B cell (primary cell): ENCODE measurements around the gene TMEM150A. TPM values are rescaled to one million over a fixed set of nuclear protein-coding genes. Genes with fewer than 3 reads are reported as not detected.

Experiments
- ATAC-seq: fragments of 200-7000 bp; cut with Tn5 transposase; one replicate; pipeline ENCODE4 v1.10.0; 2021; ENCODE audit warnings: low read depth, mild to moderate bottlenecking, moderate number of reproducible peaks, moderate library complexity
- CTCF ChIA-PET: fragments of 350-600 bp; sonication (Branson Sonifier 250); formaldehyde crosslinking; loops from one replicate; lab custom pipeline; 2021; ENCODE audit warnings: antibody characterized with exemption, inconsistent platforms; lab: Charles Lee
- POLR2A ChIA-PET: fragments of 350-600 bp; sonication (Branson Sonifier 250); formaldehyde crosslinking; loops from one replicate; lab custom pipeline; 2021; ENCODE audit warnings: antibody characterized with exemption; lab: Charles Lee
- DNase-seq: peaks from one replicate; pipeline ENCODE4 v3.0.0; 2013
- H2AFZ ChIP-seq: 2 replicates; pipeline ENCODE4 v1.6.1; 2012; ENCODE audit warnings: mild to moderate bottlenecking, low read depth, low read length; ENCODE audit not compliant: insufficient read depth, poor library complexity, severe bottlenecking
- H3K27ac ChIP-seq, 2 donors: 1 replicate in 1 of 2; 2 replicates in 1 of 2; pipeline ENCODE4 v1.5.1; 2012 to 2013; ENCODE audit warnings: low read length in 2 of 2, mild to moderate bottlenecking in 2 of 2, moderate library complexity in 1 of 2
- H3K27me3 ChIP-seq, 4 experiments: fragments of 200-600 bp in 1 of 4; sonication (generic) in 1 of 4; replicated peaks in 1 of 4; 1 replicate in 2 of 4; 2 replicates in 2 of 4; pipeline versions ENCODE4 v1.6.1 to v1.7.0; 2013 to 2016; ENCODE audit warnings: low read length in 3 of 4, mild to moderate bottlenecking in 2 of 4, mixed read lengths in 1 of 4, moderate library complexity in 1 of 4; ENCODE audit not compliant: insufficient read depth in 4 of 4, control insufficient read depth in 3 of 4; ENCODE audit errors: control extremely low read depth in 1 of 4
- H3K36me3 ChIP-seq, 2 experiments: replicated peaks in 1 of 2; 1 replicate in 1 of 2; 2 replicates in 1 of 2; pipeline versions ENCODE4 v1.6.1 to v1.7.1; 2013; ENCODE audit warnings: low read length in 1 of 2; ENCODE audit not compliant: insufficient read depth in 2 of 2, control insufficient read depth in 1 of 2; ENCODE audit errors: control extremely low read depth in 1 of 2, extremely low read depth in 1 of 2
- H3K4me1 ChIP-seq, 2 donors: fragments of 200-600 bp in 1 of 2; sonication (generic) in 1 of 2; 1 replicate in 1 of 2; 2 replicates in 1 of 2; pipeline versions ENCODE4 v1.5.1 to v1.6.1; 2013 to 2017; ENCODE audit warnings: low read length in 2 of 2; ENCODE audit not compliant: control insufficient read depth in 2 of 2, insufficient read depth in 2 of 2
- H3K4me2 ChIP-seq: replicated peaks from 2 replicates; pipeline ENCODE3; 2012; ENCODE audit warnings: mild to moderate bottlenecking, low read depth, low read length; ENCODE audit not compliant: poor library complexity, severe bottlenecking
- H3K4me3 ChIP-seq, 5 experiments: fragments of 200-600 bp in 1 of 5; sonication (generic) in 1 of 5; 1 replicate in 3 of 5; 2 replicates in 2 of 5; pipeline versions ENCODE4 v1.5.1 to v1.7.0; 2011 to 2016; ENCODE audit warnings: low read length in 4 of 5, mild to moderate bottlenecking in 4 of 5, low read depth in 2 of 5, control low read depth in 1 of 5, moderate library complexity in 1 of 5; ENCODE audit not compliant: insufficient read depth in 1 of 5; ENCODE audit errors: control extremely low read depth in 1 of 5, extremely low read depth in 1 of 5
- H3K79me2 ChIP-seq: fragments of 200-600 bp; sonication (generic); one replicate; pipeline ENCODE4 v1.6.0; 2016; ENCODE audit warnings: low read length; ENCODE audit not compliant: control insufficient read depth, insufficient read depth
- H3K9ac ChIP-seq: fragments of 200-600 bp; sonication (generic); 2 replicates; pipeline ENCODE4 v1.6.1; 2017; ENCODE audit warnings: mild to moderate bottlenecking, low read length, moderate library complexity
- H3K9me3 ChIP-seq, 3 donors: one replicate each; pipeline versions ENCODE4 v1.6.1 to v1.7.1; 2013; ENCODE audit warnings: low read length in 2 of 3; ENCODE audit not compliant: control insufficient read depth in 2 of 3, insufficient read depth in 1 of 3; ENCODE audit errors: control extremely low read depth in 1 of 3
- H4K20me1 ChIP-seq: 2 replicates; pipeline ENCODE4 v1.6.0; 2012; ENCODE audit warnings: mild to moderate bottlenecking, low read length; ENCODE audit not compliant: insufficient read depth, control insufficient read depth, poor library complexity, severe bottlenecking
- H3K27ac Mint-ChIP-seq: one replicate; pipeline ENCODE4 v1.8.0; 2021; ENCODE audit warnings: mixed read lengths
- H3K27me3 Mint-ChIP-seq: one replicate; pipeline ENCODE4 v1.8.0; 2021; ENCODE audit warnings: mixed read lengths
- H3K4me1 Mint-ChIP-seq: one replicate; pipeline ENCODE4 v1.8.0; 2021; ENCODE audit warnings: mixed read lengths
- H3K4me3 Mint-ChIP-seq: one replicate; pipeline ENCODE4 v1.8.0; 2021; ENCODE audit warnings: mixed read lengths
- H3K9me3 Mint-ChIP-seq: one replicate; pipeline ENCODE4 v1.8.0; 2022; ENCODE audit warnings: mixed read lengths; ENCODE audit not compliant: insufficient read depth
- CTCF ChIP-seq: fragments of 200-600 bp; IDR thresholded peaks from one replicate; pipeline ENCODE4 v1.8.0; 2022; ENCODE audit warnings: antibody characterized with exemption, mild to moderate bottlenecking
- EZH2 ChIP-seq: IDR thresholded peaks from 2 replicates; pipeline ENCODE4 v1.6.1; 2012; ENCODE audit warnings: borderline replicate concordance, low read depth, mild to moderate bottlenecking, moderate library complexity, low read length; ENCODE audit not compliant: insufficient read depth, poor library complexity, severe bottlenecking
- WGBS: methylation state at CpG from one replicate; pipeline ENCODE4 v1.1.5; 2013; ENCODE audit warnings: missing lambda C conversion rate; ENCODE audit not compliant: insufficient coverage; 5-methylcytosine and 5-hydroxymethylcytosine counted together
- intact Hi-C: fragments of 100-400 bp; cut with micrococcal nuclease; formaldehyde crosslinking; loops from one replicate; pipeline ENCODE4 v1.10.0; 2022
- polyA plus RNA-seq: library from polyadenylated mRNA; depleted of rRNA; stranded (reverse); fragments of >200 nt; gene quantifications from 2 replicates; pipeline ENCODE4 v1.2.3, GENCODE V29; 2012
- total RNA-seq, 2 donors: library from RNA; stranded (reverse); fragments of 120-200 nt in 1 of 2; gene quantifications; 1 replicate in 1 of 2; 2 replicates in 1 of 2; pipeline versions ENCODE4 v1.2.3 to v1.2.4, GENCODE V29; 2013 to 2022

TMEM150A gene
- total and polyA plus RNA-seq, 2 donors (not counting 1 experiment from before 2014, with no cell fraction given) = 23.0 to 26.4 TPM

- H3K27me3 ChIP-seq = no peaks in the 10 kb centered on the region
- no peaks in the 10 kb centered on the region for H3K9me3 ChIP-seq
- no peak overlapping the region for H3K27ac ChIP-seq
- no peaks in the 10 kb centered on the region for H3K9me3 Mint-ChIP-seq
- peaks cover 18 to 24% of the 10 kb centered on the region in 2 donors for H3K4me1 ChIP-seq
- no peak for ATAC-seq
- peaks cover 21% of the 10 kb centered on the region for H3K4me1 Mint-ChIP-seq
- no peak overlapping the region for H3K9ac ChIP-seq
- H4K20me1 ChIP-seq = peaks cover 20% of the 10 kb centered on the region
- intact Hi-C loops = no loop called here
- H3K79me2 ChIP-seq = no peaks in the 10 kb centered on the region
- H3K4me3 ChIP-seq = no peak overlapping the region
- H3K36me3 ChIP-seq = peaks cover 5 to 66% of the 10 kb centered on the region in 2 experiments
- no peak overlapping the region for H3K4me3 Mint-ChIP-seq
- H3K4me2 ChIP-seq = no peak overlapping the region
- no peak for DNase-seq
- CTCF ChIA-PET = interaction anchor here (0.7 to 1.2 kb wide), 4 partner anchors 15 to 354 kb away, joined by 3 to 5 read pairs (median 3); no protein-coding TSS in a partner anchor
- POLR2A ChIA-PET = interaction anchor here (0.6 to 0.7 kb wide), 3 partner anchors 47 to 336 kb away, joined by 7 to 11 read pairs (median 8); no protein-coding TSS in a partner anchor
- 100% methylated on average over 1 of the region's 2 CpGs for WGBS
- no peaks in the 10 kb centered on the region for H3K27me3 Mint-ChIP-seq
- no peak overlapping the region for H2AFZ ChIP-seq
- H3K27ac Mint-ChIP-seq = no peak overlapping the region
- no peak for TF ChIP-seq CTCF
- no peak for TF ChIP-seq EZH2
Measured at GRCh38 chr2:85652056-85652455, 49.6 kb upstream of the TMEM150A start.

DNA sequence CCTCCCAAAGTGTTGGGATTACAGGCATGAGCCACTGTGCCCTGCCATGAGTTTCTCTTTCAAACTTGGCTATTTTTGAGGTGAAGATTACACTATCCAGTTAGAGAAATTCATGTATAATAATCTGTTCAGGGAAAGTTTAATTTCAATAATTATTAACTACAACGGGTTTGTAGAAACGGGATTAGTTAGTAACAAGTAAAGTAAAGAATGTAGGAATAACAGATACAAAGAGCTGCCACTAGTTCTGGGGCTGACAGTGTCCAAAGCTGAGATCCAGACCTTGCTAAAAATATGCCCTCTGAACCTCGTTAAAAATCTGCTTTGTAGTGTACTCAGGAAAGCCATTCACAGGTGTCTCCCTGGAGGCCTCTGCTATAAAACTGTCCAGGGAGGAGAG, 48.6 kb upstream of the TMEM150A start:
- Mint-ChIP-seq H3K27me3 (no peaks in the 10 kb centered on the region), H3K27ac (no peak overlapping the region), H3K4me3 (no peak overlapping the region), H3K9me3 (no peaks in the 10 kb centered on the region), H3K4me1 (peaks cover 22% of the 10 kb centered on the region)
- no peak overlapping the region for H3K9ac ChIP-seq
- H3K4me2 ChIP-seq = no peak overlapping the region
- no peak overlapping the region for H3K4me3 ChIP-seq
- no peak overlapping the region for H3K27ac ChIP-seq
- TF ChIP-seq EZH2 = no peak
- TF ChIP-seq CTCF = no peak
- H3K79me2 ChIP-seq = no peaks in the 10 kb centered on the region
- peaks cover 23% of the 10 kb centered on the region for H4K20me1 ChIP-seq
- peaks cover 7 to 74% of the 10 kb centered on the region in 2 experiments for H3K36me3 ChIP-seq
- 92% methylated on average over 1 of the region's 3 CpGs for WGBS
- H3K9me3 ChIP-seq = no peaks in the 10 kb centered on the region
- H3K27me3 ChIP-seq = no peaks in the 10 kb centered on the region
- no peak overlapping the region for H2AFZ ChIP-seq
- ATAC-seq (no peak), DNase-seq (no peak)
- intact Hi-C loops = no loop called here
- peaks cover 18 to 26% of the 10 kb centered on the region in 2 donors for H3K4me1 ChIP-seq
- POLR2A ChIA-PET = no interaction called here
- CTCF ChIA-PET = no interaction called here
